Calu3 (cell line): Measurements from ENCODE around the gene GLT8D1. TPM values are rescaled to one million over a fixed set of nuclear protein-coding genes. Genes with fewer than 3 reads are reported as not detected.

Experiments used
- BruUV-seq: library from RNA; stranded (reverse); fragments of 400-500 nt; replicated peaks from 2 replicates; lab custom pipeline; 2021; lab: Mats Ljungman, UMichigan
- CTCF ChIA-PET: fragments of 300-600 bp; sonication (Branson Sonifier 250); formaldehyde crosslinking; loops from one replicate; lab custom pipeline; 2022; ENCODE audit warnings: antibody characterized with exemption; lab: Charles Lee
- DNase-seq: peaks from one replicate; pipeline ENCODE4 v3.0.0; 2022
- H3K27ac Mint-ChIP-seq: one replicate; pipeline ENCODE4 v1.8.0; 2022; ENCODE audit warnings: mixed read lengths; ENCODE audit not compliant: unreplicated experiment
- H3K27me3 Mint-ChIP-seq: one replicate; pipeline ENCODE4 v1.8.0; 2022; ENCODE audit warnings: mixed read lengths; ENCODE audit not compliant: unreplicated experiment
- H3K36me3 Mint-ChIP-seq: one replicate; pipeline ENCODE4 v1.8.0; 2022; ENCODE audit warnings: mild to moderate bottlenecking, moderate library complexity, mixed read lengths; ENCODE audit not compliant: insufficient read depth, unreplicated experiment
- H3K4me1 Mint-ChIP-seq: one replicate; pipeline ENCODE4 v1.8.0; 2022; ENCODE audit warnings: mild to moderate bottlenecking, low read depth, mixed read lengths; ENCODE audit not compliant: unreplicated experiment
- H3K4me3 Mint-ChIP-seq: one replicate; pipeline ENCODE4 v1.8.0; 2022; ENCODE audit warnings: mild to moderate bottlenecking, low read depth, moderate library complexity, mixed read lengths; ENCODE audit not compliant: unreplicated experiment
- H3K9me3 Mint-ChIP-seq: one replicate; pipeline ENCODE4 v1.8.0; 2022; ENCODE audit warnings: low read depth, mixed read lengths; ENCODE audit not compliant: unreplicated experiment
- intact Hi-C: fragments of 100-400 bp; cut with micrococcal nuclease; formaldehyde crosslinking; loops from one replicate; pipeline ENCODE4 v1.10.0; 2022; ENCODE audit not compliant: unreplicated experiment
- total RNA-seq: library from RNA; stranded (reverse); gene quantifications from 2 replicates; pipeline ENCODE4 v1.2.3, GENCODE V29; 2022
- TF ChIP-seq, protein P1 (sequence below): fragments of 200-600 bp; IDR thresholded peaks from one replicate; pipeline ENCODE4 v1.8.0; 2022; ENCODE audit warnings: antibody characterized with exemption; ENCODE audit not compliant: unreplicated experiment

Gene GLT8D1
- total RNA-seq, 1 experiment from 2014 or later, result 36.2 TPM

DNA sequence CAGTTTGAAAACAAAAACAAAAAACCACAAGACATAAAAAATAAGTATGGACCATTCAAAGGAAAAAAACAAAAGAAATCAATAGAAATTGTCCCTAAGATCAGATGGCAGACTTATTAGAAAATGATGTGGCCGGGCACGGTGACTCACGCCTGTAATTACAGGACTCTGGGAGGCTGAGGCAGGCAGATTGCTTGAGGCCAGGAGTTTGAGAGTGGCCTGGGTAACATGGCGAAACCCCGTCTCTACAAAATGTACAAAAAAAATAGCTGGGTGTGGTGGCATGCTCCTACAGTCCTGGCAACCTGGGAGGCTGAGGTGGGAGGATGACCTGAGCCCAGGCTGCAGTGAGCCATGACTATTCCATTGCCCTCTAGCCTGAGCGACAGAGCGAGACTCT is 16.9 kb upstream of the GLT8D1 start:
- CTCF ChIA-PET, result no interaction called here
- intact Hi-C loops, result no loop called here
- no peaks in the 10 kb centered on the region for H3K4me1 Mint-ChIP-seq
- no TSS peak for BruUV-seq
- H3K27ac Mint-ChIP-seq, result no peak overlapping the region
- H3K4me3 Mint-ChIP-seq, result no peak overlapping the region
- no peak for DNase-seq
- H3K9me3 Mint-ChIP-seq, result no peaks in the 10 kb centered on the region
- peaks cover 5% of the 10 kb centered on the region for H3K36me3 Mint-ChIP-seq
- no peaks in the 10 kb centered on the region for H3K27me3 Mint-ChIP-seq
- TF ChIP-seq, protein P1, sequence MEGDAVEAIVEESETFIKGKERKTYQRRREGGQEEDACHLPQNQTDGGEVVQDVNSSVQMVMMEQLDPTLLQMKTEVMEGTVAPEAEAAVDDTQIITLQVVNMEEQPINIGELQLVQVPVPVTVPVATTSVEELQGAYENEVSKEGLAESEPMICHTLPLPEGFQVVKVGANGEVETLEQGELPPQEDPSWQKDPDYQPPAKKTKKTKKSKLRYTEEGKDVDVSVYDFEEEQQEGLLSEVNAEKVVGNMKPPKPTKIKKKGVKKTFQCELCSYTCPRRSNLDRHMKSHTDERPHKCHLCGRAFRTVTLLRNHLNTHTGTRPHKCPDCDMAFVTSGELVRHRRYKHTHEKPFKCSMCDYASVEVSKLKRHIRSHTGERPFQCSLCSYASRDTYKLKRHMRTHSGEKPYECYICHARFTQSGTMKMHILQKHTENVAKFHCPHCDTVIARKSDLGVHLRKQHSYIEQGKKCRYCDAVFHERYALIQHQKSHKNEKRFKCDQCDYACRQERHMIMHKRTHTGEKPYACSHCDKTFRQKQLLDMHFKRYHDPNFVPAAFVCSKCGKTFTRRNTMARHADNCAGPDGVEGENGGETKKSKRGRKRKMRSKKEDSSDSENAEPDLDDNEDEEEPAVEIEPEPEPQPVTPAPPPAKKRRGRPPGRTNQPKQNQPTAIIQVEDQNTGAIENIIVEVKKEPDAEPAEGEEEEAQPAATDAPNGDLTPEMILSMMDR, result no peak

DNA sequence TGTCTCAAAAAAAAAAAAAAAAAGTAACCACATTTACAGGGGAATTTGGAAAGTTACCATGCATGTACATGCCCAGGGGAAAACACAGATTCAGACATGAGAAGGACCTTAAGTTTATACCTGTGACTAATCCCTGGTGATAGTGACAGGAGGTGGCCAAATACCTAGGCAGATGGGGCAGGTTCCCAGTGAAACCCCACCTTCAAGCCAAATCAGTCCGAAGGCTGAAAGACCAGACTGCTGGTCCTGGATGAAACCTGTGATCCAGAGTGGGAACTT is 16.1 kb upstream of the GLT8D1 start:
- peaks cover 5% of the 10 kb centered on the region for H3K36me3 Mint-ChIP-seq
- CTCF ChIA-PET, result no interaction called here
- no peak for DNase-seq
- H3K4me1 Mint-ChIP-seq, result no peaks in the 10 kb centered on the region
- intact Hi-C loops, result no loop called here
- H3K27me3 Mint-ChIP-seq, result no peaks in the 10 kb centered on the region
- no peaks in the 10 kb centered on the region for H3K9me3 Mint-ChIP-seq
- H3K4me3 Mint-ChIP-seq, result no peak overlapping the region
- TF ChIP-seq, protein P1, result no peak
- BruUV-seq, result no TSS peak
- H3K27ac Mint-ChIP-seq, result no peak overlapping the region

DNA sequence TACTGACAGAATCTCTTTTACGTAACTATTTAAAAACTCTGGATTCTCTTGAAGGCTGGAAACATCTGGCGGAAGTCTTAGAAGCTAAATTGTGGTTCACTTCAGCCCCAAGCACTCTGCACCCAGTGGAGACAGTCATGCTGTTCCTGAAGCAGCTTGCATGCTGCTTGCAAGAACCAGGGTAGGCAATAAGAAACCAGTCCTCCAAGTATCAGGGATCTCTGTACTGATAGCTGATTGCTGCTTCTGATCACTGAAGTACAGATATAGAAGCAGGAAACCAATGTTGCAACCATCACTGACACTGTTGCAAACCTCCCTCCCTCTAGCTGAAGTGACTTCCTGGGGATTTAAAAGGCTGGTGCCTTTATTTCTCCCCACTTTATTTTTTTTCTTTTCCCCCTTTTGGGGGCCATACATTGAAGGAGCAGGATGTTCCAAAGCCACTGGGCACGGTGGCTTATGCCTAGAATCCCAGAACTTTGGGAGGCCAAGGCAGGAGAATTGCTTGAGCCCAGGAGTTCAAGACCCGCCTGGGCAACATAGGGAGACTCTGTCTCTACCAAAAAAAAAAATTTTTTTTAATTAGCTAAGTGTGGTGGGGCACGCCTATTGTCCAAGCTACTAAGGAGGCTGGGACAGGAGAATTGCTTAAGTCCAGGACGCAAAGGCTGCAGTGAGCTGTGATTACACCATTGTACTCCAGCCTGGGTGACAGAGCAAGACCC is 15.6 kb upstream of the GLT8D1 start:
- Mint-ChIP-seq H3K4me1 (no peaks in the 10 kb centered on the region), H3K4me3 (no peak overlapping the region), H3K27ac (no peak overlapping the region), H3K36me3 (peaks cover 4% of the 10 kb centered on the region), H3K9me3 (no peaks in the 10 kb centered on the region), H3K27me3 (no peaks in the 10 kb centered on the region)
- BruUV-seq, result no TSS peak
- intact Hi-C loops, result no loop called here
- TF ChIP-seq, protein P1, result no peak
- DNase-seq, result no peak
- CTCF ChIA-PET, result no interaction called here

DNA sequence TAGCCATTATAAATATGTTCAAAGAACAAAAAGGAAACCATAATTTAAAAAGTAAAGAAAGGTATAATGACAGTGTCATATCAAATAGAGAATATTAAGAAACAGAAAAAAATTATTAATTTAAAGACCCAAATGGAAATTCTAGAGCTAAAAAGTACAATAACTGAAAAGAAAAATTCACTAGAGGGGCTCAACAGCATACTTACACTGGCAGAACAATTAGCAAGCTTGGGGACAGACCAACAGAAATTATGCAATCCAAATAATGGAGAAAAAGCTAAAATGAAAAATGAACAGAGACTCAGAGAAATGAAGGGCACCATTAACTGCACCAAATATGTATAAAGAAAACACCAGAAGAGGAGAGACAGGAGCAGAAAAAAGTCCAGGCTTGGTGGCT is 14.0 kb upstream of the GLT8D1 start:
- no peak overlapping the region for H3K4me3 Mint-ChIP-seq
- H3K4me1 Mint-ChIP-seq, result no peaks in the 10 kb centered on the region
- H3K27me3 Mint-ChIP-seq, result no peaks in the 10 kb centered on the region
- no peaks in the 10 kb centered on the region for H3K36me3 Mint-ChIP-seq
- TF ChIP-seq, protein P1, result no peak
- intact Hi-C loops, result no loop called here
- no peaks in the 10 kb centered on the region for H3K9me3 Mint-ChIP-seq
- H3K27ac Mint-ChIP-seq, result peak overlapping the region; percentile 6
- no TSS peak for BruUV-seq
- DNase-seq, result no peak
- CTCF ChIA-PET, result no interaction called here
